T-helper 2 cell treated with Interferon-gamma antibody and Interleukin-4, amounts not matched to agents 5 μg/mL and 100 μg/mL, for 36 hours (primary cell): ENCODE results near the gene HOXA9.
A peak's percentile ranks its signal among the peaks of the same experiment; 100 is the strongest.

Experiments
- DNase-seq: peaks from one replicate; pipeline ENCODE4 v3.0.0; 2021; ENCODE audit warnings: low spot score
- H3K27ac Mint-ChIP-seq: one replicate; pipeline ENCODE4 v1.8.0; 2021; ENCODE audit warnings: mild to moderate bottlenecking, mixed read lengths
- H3K27me3 Mint-ChIP-seq: one replicate; pipeline ENCODE4 v1.8.0; 2021; ENCODE audit warnings: low read depth, mixed read lengths
- H3K36me3 Mint-ChIP-seq: one replicate; pipeline ENCODE4 v1.8.0; 2021; ENCODE audit warnings: low read depth, mixed read lengths
- H3K4me1 Mint-ChIP-seq: one replicate; pipeline ENCODE4 v1.8.0; 2021; ENCODE audit warnings: low read depth, mixed read lengths
- H3K4me3 Mint-ChIP-seq: one replicate; pipeline ENCODE4 v1.8.0; 2022; ENCODE audit warnings: mild to moderate bottlenecking, moderate library complexity, mixed read lengths
- H3K9me3 Mint-ChIP-seq: one replicate; pipeline ENCODE4 v1.8.0; 2021; ENCODE audit warnings: mixed read lengths

The HOXA9 gene

GRCh38 chr7:27154369-27154768 lies 11.0 kb downstream of the HOXA9 start:
- no peak overlapping the region for H3K27ac Mint-ChIP-seq
- peaks cover 92% of the 10 kb centered on the region for H3K27me3 Mint-ChIP-seq
- H3K4me1 Mint-ChIP-seq, result peaks cover 23% of the 10 kb centered on the region
- H3K4me3 Mint-ChIP-seq, result no peak overlapping the region
- no peaks in the 10 kb centered on the region for H3K9me3 Mint-ChIP-seq
- no peak for DNase-seq
- peaks cover 3% of the 10 kb centered on the region for H3K36me3 Mint-ChIP-seq

DNA sequence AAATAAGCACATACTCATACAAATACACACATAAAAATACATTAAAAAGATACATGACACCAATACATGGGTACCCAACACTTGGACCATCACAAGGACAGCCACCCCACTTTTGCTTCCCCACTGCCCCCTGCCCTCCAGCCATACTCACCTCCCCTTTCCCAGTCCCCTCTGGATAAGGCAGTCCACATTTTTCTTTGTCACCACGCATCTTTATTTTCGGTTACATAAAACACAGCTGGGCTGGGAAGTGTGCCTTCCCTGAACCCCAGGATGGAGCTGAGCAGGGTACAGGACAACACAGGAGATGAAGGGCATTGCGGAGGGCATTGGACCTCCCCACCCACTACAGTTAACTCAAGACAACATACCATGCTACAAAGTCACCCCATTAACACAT lies 11.8 kb downstream of the HOXA9 start:
- H3K4me1 Mint-ChIP-seq, result peaks cover 23% of the 10 kb centered on the region
- H3K27me3 Mint-ChIP-seq, result peaks cover 92% of the 10 kb centered on the region
- DNase-seq, result no peak
- no peak overlapping the region for H3K4me3 Mint-ChIP-seq
- H3K36me3 Mint-ChIP-seq, result peaks cover 3% of the 10 kb centered on the region
- H3K27ac Mint-ChIP-seq, result no peak overlapping the region
- no peaks in the 10 kb centered on the region for H3K9me3 Mint-ChIP-seq

GRCh38 chr7:27152816-27153442 lies 12.4 kb downstream of the HOXA9 start:
- H3K9me3 Mint-ChIP-seq, result no peaks in the 10 kb centered on the region
- H3K36me3 Mint-ChIP-seq, result peaks cover 3% of the 10 kb centered on the region
- H3K4me1 Mint-ChIP-seq, result peaks cover 22% of the 10 kb centered on the region
- peak overlapping the region; percentile 8 for H3K27ac Mint-ChIP-seq
- no peak for DNase-seq
- no peak overlapping the region for H3K4me3 Mint-ChIP-seq
- peaks cover 92% of the 10 kb centered on the region for H3K27me3 Mint-ChIP-seq

GRCh38 chr7:27151931-27152815 lies 13.2 kb downstream of the HOXA9 start, which contains the start of gene HOXA3:
Gene HOXA3, minus strand, starts transcription at chr7:27152583. Its CDS starts 41,943 bp downstream, at chr7:27110640.
- Mint-ChIP-seq H3K4me3 (peak within 1 kb of the TSS; percentile 71), H3K27ac (peak within 1 kb of the TSS; percentile 68), H3K36me3 (peaks cover 3% of the 10 kb centered on the region), H3K4me1 (peaks cover 19% of the 10 kb centered on the region), H3K27me3 (peaks cover 91% of the 10 kb centered on the region), H3K9me3 (no peaks in the 10 kb centered on the region)
- DNase-seq, result no peak

GRCh38 chr7:27151341-27151930 lies 13.9 kb downstream of the HOXA9 start:
- Mint-ChIP-seq H3K4me3 (peak overlapping the region; percentile 71), H3K27me3 (peaks cover 93% of the 10 kb centered on the region), H3K4me1 (peaks cover 19% of the 10 kb centered on the region), H3K36me3 (peaks cover 3% of the 10 kb centered on the region), H3K9me3 (no peaks in the 10 kb centered on the region), H3K27ac (peak overlapping the region; percentile 68)
- no peak for DNase-seq

DNA sequence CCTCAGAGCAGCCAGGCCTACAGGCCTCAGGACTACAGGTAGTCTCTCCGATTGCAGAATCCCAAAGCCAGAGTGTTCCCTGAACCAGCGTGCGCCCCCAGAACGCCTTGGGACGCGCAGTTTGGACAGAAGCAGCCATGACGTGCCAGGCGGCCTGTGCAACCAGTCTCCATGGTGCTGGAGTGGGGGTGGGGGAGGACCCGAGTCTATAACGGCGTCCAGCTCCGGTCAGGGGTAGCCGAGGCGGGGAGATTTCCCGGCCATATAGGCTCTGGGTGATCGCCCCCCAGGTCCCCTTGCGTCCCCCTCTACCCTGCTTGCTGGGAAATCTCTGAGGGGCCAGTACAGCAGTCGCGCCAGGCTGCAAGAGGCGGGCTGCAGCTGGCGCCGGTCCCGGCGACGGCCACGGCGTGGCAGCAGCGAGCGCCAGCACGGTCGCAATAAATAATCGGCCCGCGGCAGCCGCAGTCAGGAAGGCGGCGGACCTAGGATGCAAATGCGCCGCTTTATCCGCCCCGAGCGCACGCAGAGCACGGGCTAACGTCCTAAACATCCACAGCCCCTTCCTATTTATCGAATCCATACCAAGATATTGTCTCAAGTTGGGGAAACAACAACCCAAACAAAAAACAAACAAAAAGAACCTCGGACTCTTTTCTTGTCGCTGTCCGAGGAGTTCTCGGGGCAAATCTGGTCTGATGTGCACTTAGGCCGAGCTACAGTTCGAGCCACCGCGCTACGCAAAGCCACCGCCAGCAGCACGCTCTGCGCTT lies 14.6 kb downstream of the HOXA9 start:
- H3K27me3 Mint-ChIP-seq, result peaks cover 94% of the 10 kb centered on the region
- peak; percentile 51 for DNase-seq
- H3K9me3 Mint-ChIP-seq, result no peaks in the 10 kb centered on the region
- H3K36me3 Mint-ChIP-seq, result peaks cover 3% of the 10 kb centered on the region
- H3K4me3 Mint-ChIP-seq, result peak overlapping the region; percentile 71
- H3K27ac Mint-ChIP-seq, result no peak overlapping the region
- peaks cover 19% of the 10 kb centered on the region for H3K4me1 Mint-ChIP-seq

DNA sequence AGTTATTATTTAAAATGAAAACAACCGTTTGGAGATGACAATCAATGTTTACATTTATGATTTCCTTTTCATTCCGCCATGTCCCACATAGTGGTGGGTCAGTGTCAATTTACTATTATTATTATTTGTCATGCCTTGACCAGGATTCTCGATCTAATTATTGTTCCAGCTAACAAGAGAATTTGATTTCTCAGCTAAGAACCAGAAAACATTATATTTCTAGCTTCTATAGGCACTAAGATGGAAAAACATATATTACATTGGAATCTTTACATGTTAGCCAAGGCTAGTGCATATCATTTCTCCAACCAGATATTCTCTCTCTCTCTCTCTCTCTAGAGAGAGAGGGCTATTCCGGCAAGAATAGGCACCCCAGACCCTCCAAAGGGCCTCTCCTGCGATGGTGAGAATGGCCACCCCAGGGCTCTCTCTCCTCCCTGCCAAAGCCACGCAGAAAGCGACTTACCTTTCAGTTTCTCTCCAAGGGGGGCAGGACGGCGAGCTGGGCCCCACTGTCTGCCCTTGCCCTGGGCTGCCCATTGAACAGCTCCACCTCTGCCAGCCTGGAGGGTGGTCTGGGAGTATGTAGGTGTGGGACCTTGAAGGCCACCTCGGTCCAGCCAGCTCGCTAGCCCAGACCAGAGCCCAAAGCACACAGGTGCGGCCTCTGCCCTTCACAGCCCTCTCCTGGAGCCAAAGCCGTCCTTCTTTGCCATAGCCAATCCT lies 15.3 kb downstream of the HOXA9 start:
- H3K4me3 Mint-ChIP-seq, result peak overlapping the region; percentile 71
- peaks cover 16% of the 10 kb centered on the region for H3K4me1 Mint-ChIP-seq
- H3K36me3 Mint-ChIP-seq, result peaks cover 3% of the 10 kb centered on the region
- no peak for DNase-seq
- peaks cover 86% of the 10 kb centered on the region for H3K27me3 Mint-ChIP-seq
- no peak overlapping the region for H3K27ac Mint-ChIP-seq
- no peaks in the 10 kb centered on the region for H3K9me3 Mint-ChIP-seq

DNA sequence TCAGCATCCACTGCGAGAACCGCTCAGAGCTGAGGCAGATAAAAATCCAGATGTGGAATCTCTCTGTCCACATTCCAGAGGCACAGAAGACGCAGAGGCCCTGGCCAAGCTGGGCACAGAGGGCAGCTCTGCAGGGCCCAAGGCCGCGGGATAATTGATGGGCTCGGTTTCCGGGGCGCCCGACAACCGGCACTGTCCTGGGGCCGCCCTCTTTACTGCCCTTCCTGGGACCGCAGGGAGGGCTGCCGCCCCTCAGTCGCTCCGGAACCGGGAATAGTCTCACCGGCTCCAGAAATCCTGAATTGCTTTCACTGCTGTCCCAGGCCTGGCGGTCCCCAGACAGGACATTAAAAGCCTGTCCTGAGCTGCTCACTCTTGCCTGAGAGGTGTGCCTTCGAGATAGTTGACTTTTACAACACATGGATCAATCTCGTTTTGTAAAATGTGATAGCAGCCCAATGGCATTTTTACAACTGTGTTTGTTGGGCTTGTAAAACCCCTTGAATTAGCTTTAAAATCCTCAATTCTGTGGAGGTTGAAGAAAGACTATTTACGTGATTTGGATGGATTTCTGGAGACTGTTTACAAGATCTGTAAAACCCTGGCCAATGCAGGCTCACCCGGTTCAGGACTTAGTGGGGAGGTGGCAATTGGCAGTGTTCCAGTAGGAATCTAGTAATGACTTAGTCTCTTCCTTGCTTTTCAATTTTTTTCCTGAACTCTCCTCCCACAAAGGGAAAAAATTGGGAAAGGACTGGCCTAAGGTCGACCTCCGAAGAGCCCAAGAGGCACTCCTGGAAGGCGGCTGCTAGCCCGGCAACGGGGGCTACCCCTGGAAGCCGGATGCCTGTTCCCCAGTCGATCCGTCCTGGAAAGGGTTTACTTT lies 16.3 kb downstream of the HOXA9 start:
- Mint-ChIP-seq H3K4me1 (peaks cover 10% of the 10 kb centered on the region), H3K27ac (no peak overlapping the region), H3K4me3 (no peak overlapping the region), H3K27me3 (peaks cover 76% of the 10 kb centered on the region), H3K9me3 (no peaks in the 10 kb centered on the region), H3K36me3 (peaks cover 3% of the 10 kb centered on the region)
- no peak for DNase-seq

GRCh38 chr7:27148031-27148755 lies 17.1 kb downstream of the HOXA9 start:
- Mint-ChIP-seq H3K27ac (no peak overlapping the region), H3K27me3 (peaks cover 68% of the 10 kb centered on the region), H3K9me3 (no peaks in the 10 kb centered on the region), H3K4me1 (peaks cover 10% of the 10 kb centered on the region), H3K4me3 (no peak overlapping the region), H3K36me3 (peaks cover 3% of the 10 kb centered on the region)
- no peak for DNase-seq

DNA sequence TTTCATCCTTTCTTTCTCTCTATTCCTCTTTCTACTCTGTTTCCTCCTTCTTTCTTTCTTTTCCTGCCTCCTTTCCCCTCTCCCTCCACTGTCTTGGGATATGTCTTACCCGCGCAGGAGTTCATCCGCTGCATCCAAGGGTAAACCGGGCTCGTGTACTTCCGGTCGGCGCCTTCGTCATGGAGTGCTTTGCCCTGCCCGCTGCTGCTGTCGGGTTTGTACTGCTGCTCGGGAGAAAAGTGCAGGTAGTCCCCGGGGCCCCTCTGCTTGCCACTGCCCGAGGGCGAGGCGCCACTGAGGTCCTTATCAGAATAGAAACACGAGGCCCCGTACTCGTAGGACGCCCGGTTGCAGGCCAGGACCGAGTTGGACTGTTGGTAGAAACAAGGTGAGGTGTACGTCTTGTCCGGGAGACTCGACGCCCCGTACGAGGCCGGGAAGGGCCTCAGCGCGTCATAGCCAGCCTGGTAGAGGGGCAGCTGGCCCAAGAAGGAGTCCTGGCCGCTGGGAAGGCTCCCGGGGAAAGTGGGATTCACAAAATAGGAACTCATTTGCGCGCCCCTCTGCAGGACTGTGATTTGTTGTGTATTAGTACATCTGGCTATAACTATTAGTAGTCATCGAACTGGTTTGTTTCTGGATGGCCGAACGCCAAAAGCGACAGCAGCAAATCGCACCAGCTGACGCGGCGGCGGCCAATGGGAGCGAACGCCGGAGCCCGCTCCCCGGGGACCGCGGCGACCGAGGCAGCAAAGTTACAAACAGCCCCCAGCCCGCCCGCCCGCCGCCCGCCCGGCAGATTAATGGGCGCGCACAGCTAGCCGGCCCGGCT lies 17.9 kb downstream of the HOXA9 start, which contains the start of gene HOXA6:
HOXA6 (minus strand) TSS at position 576 of the 832 bp plus-strand sequence; CDS start at position 551, 25 bp downstream.
- peaks cover 3% of the 10 kb centered on the region for H3K36me3 Mint-ChIP-seq
- H3K27ac Mint-ChIP-seq, result no peak within 1 kb of the TSS
- peaks cover 63% of the 10 kb centered on the region for H3K27me3 Mint-ChIP-seq
- DNase-seq, result no peak
- peaks cover 10% of the 10 kb centered on the region for H3K4me1 Mint-ChIP-seq
- no peaks in the 10 kb centered on the region for H3K9me3 Mint-ChIP-seq
- H3K4me3 Mint-ChIP-seq, result no peak within 1 kb of the TSS

GRCh38 chr7:27146491-27147198 lies 18.7 kb downstream of the HOXA9 start:
- Mint-ChIP-seq H3K27me3 (peaks cover 55% of the 10 kb centered on the region), H3K4me3 (no peak overlapping the region), H3K36me3 (peaks cover 3% of the 10 kb centered on the region), H3K9me3 (no peaks in the 10 kb centered on the region), H3K27ac (no peak overlapping the region), H3K4me1 (peaks cover 8% of the 10 kb centered on the region)
- no peak for DNase-seq
